Ureter (tissue), 1 donor: Measurements from ENCODE around the gene SORCS3. TPM values are rescaled to one million over a fixed set of nuclear protein-coding genes. Genes with fewer than 3 reads are reported as not detected.

Experiments
- DNase-seq: peaks from one replicate; pipeline ENCODE4 v3.0.0-alpha.2; 2020; ENCODE audit warnings: low spot score
- total RNA-seq: library from RNA; stranded (reverse); gene quantifications from one replicate; pipeline ENCODE4 v1.2.4, GENCODE V29; 2023
- donor health status: DM: yes; HTN: yes; CAD: no.

The SORCS3 gene
- total RNA-seq, 1 donor from 2014 or later, result not detected

- no peak for DNase-seq
Observed at GRCh38 chr10:105017116-105017515, 376.0 kb downstream of the SORCS3 start.

GRCh38 chr10:105017691-105018090 is 376.6 kb downstream of the SORCS3 start:
- no peak for DNase-seq

- no peak for DNase-seq
Observed at GRCh38 chr10:105023211-105024111, 382.4 kb downstream of the SORCS3 start.

- no peak for DNase-seq
Observed at GRCh38 chr10:105024184-105024583, 383.1 kb downstream of the SORCS3 start.

- DNase-seq, result no peak
Observed at GRCh38 chr10:105025092-105025491, 384.0 kb downstream of the SORCS3 start.

- no peak for DNase-seq
Observed at GRCh38 chr10:105026566-105026965, 385.5 kb downstream of the SORCS3 start.

- no peak for DNase-seq
Observed at GRCh38 chr10:105029286-105029685, 388.2 kb downstream of the SORCS3 start.

- no peak for DNase-seq
Observed at GRCh38 chr10:105037022-105037421, 395.9 kb downstream of the SORCS3 start.

- DNase-seq, result no peak
Observed at GRCh38 chr10:105041956-105042355, 400.9 kb downstream of the SORCS3 start.

- no peak for DNase-seq
Observed at GRCh38 chr10:105042906-105043552, 401.9 kb downstream of the SORCS3 start.

GRCh38 chr10:105044902-105045301 is 403.8 kb downstream of the SORCS3 start:
- no peak for DNase-seq

- DNase-seq, result no peak
Observed at GRCh38 chr10:105056413-105056812, 415.3 kb downstream of the SORCS3 start.

- DNase-seq, result no peak
Observed at GRCh38 chr10:105062951-105063350, 421.9 kb downstream of the SORCS3 start.

- DNase-seq, result no peak
Observed at GRCh38 chr10:105063796-105064195, 422.7 kb downstream of the SORCS3 start.

- DNase-seq, result no peak
Observed at GRCh38 chr10:105068497-105068896, 427.4 kb downstream of the SORCS3 start.

- no peak for DNase-seq
Observed at GRCh38 chr10:105070249-105070648, 429.2 kb downstream of the SORCS3 start.

- DNase-seq, result no peak
Observed at GRCh38 chr10:105070952-105071351, 429.9 kb downstream of the SORCS3 start.

- DNase-seq, result no peak
Observed at GRCh38 chr10:105071980-105072379, 430.9 kb downstream of the SORCS3 start.

GRCh38 chr10:105073999-105074398 is 432.9 kb downstream of the SORCS3 start:
- DNase-seq, result no peak

- no peak for DNase-seq
Observed at GRCh38 chr10:105075031-105075430, 433.9 kb downstream of the SORCS3 start.

GRCh38 chr10:105085980-105086379 is 444.9 kb downstream of the SORCS3 start:
- no peak for DNase-seq

- no peak for DNase-seq
Observed at GRCh38 chr10:105094048-105094447, 453.0 kb downstream of the SORCS3 start.

- DNase-seq, result no peak
Observed at GRCh38 chr10:105096316-105096715, 455.2 kb downstream of the SORCS3 start.
